GM12801 (cell line): ENCODE data around the gene PICK1.

ENCODE experiments used
- CTCF ChIP-seq: IDR thresholded peaks from one replicate; pipeline ENCODE4 v1.5.1; 2011; ENCODE audit warnings: control low read depth; ENCODE audit not compliant: insufficient read length; ENCODE audit errors: extremely low read depth

The PICK1 gene

GRCh38 chr22:38056969-38057891, at the start of gene PICK1:
Gene PICK1 (plus strand): TSS chr22:38057404. CDS start chr22:38057810, 406 bp downstream.
- TF ChIP-seq CTCF: no peak

- no peak for TF ChIP-seq CTCF
Measured at GRCh38 chr22:38009000-38009806, 48.0 kb upstream of the PICK1 start.

- no peak for TF ChIP-seq CTCF
Measured at GRCh38 chr22:38012604-38013072, 44.6 kb upstream of the PICK1 start.

- no peak for TF ChIP-seq CTCF
Measured at GRCh38 chr22:38014083-38014482, 43.1 kb upstream of the PICK1 start.

- no peak for TF ChIP-seq CTCF
Measured at GRCh38 chr22:38016182-38017151, 40.7 kb upstream of the PICK1 start.

GRCh38 chr22:38017272-38017920, 39.8 kb upstream of the PICK1 start:
- TF ChIP-seq CTCF: no peak
